Measurements from ENCODE around the gene ARHGAP21. TPM values are rescaled to one million over a fixed set of nuclear protein-coding genes. Genes with fewer than 3 reads are reported as not detected.
"Not testable (repeated sequence)": the region's sequence is repeated elsewhere in the genome, so short reads cannot be mapped to it uniquely, and the experiment has no call there.

ARHGAP21 gene
- polyA plus RNA-seq, result 61.1 to 78.5 TPM (median 76.0 TPM) in 3 replicates
- polyA plus RNA-seq (2011; ENCODE audit: low read depth), result 59.0 TPM
- 52.8 and 93.6 TPM in 2 replicates for polyA plus RNA-seq (2011; cell fraction: cytosol; rRNA removed)
- polyA plus RNA-seq (2011; cell fraction: nucleus; rRNA removed), result 93.4 and 98.3 TPM in 2 replicates
- 30.7 and 46.7 TPM in 2 replicates for polyA plus RNA-seq (2012; ENCODE audit: low replicate concordance)
- 56.9 to 165 TPM (median 88.6 TPM) in 3 replicates for polyA minus RNA-seq
- 60.8 TPM for polyA minus RNA-seq (2011; cell fraction: cytosol; rRNA and poly(A)+ RNA removed)
- 87.8 and 145 TPM in 2 replicates for polyA minus RNA-seq (2011; cell fraction: nucleus; rRNA and poly(A)+ RNA removed)

GRCh38 chr10:24723788-24724380 is at the start of gene ARHGAP21:
Gene ARHGAP21, minus strand, starts transcription at chr10:24723887. Its CDS starts 1,988 bp downstream, at chr10:24721899.
- H3K9me1 ChIP-seq (ENCODE audit: control insufficient read depth, extremely low read depth, insufficient read depth, low read length), result no peaks in the 10 kb centered on the region
- no peaks in the 10 kb centered on the region for H3K27me3 ChIP-seq (ENCODE audit: control insufficient read depth, extremely low read depth, insufficient read depth, low read length)
- no peak for TF ChIP-seq EZH2 (IDR thresholded peaks at IDR 0.05; ENCODE audit: low read length)
- TF ChIP-seq, protein P1, sequence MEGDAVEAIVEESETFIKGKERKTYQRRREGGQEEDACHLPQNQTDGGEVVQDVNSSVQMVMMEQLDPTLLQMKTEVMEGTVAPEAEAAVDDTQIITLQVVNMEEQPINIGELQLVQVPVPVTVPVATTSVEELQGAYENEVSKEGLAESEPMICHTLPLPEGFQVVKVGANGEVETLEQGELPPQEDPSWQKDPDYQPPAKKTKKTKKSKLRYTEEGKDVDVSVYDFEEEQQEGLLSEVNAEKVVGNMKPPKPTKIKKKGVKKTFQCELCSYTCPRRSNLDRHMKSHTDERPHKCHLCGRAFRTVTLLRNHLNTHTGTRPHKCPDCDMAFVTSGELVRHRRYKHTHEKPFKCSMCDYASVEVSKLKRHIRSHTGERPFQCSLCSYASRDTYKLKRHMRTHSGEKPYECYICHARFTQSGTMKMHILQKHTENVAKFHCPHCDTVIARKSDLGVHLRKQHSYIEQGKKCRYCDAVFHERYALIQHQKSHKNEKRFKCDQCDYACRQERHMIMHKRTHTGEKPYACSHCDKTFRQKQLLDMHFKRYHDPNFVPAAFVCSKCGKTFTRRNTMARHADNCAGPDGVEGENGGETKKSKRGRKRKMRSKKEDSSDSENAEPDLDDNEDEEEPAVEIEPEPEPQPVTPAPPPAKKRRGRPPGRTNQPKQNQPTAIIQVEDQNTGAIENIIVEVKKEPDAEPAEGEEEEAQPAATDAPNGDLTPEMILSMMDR (optimal IDR thresholded peaks at IDR 0.05 in 1 of 3, IDR thresholded peaks at IDR 0.05 in 1 of 3, conservative IDR thresholded peaks at IDR 0.05 in 1 of 3; ENCODE audit: extremely low read depth in 1 of 3, insufficient read depth in 2 of 3, low read length in 3 of 3), result no peak
- no peak for FAIRE-seq
- peak within 1 kb of the TSS; percentile 78 for H3K4me2 ChIP-seq (ENCODE audit: control insufficient read depth, extremely low read depth, insufficient read depth, low read depth, low read length)
- H3K9ac ChIP-seq (ENCODE audit: control insufficient read depth, extremely low read depth, insufficient read depth, low read length), result peak within 1 kb of the TSS; percentile 80
- peak within 1 kb of the TSS; percentile 79 for H3K27ac ChIP-seq (ENCODE audit: control insufficient read depth, insufficient read depth, low read length)
- peaks cover 4 to 11% of the 10 kb centered on the region in 2 experiments for H3K36me3 ChIP-seq (ENCODE audit: control insufficient read depth in 2 of 2, extremely low read depth in 1 of 2, insufficient read depth in 2 of 2, low read length in 2 of 2)
- peak within 1 kb of the TSS; percentile 70 to 87 (median 76) for H3K4me3 ChIP-seq (ENCODE audit: control insufficient read depth in 2 of 3, extremely low read depth in 1 of 3, insufficient read depth in 2 of 3, low read depth in 1 of 3, low read length in 3 of 3)
- H2AFZ ChIP-seq (ENCODE audit: control insufficient read depth, low read length), result peak within 1 kb of the TSS; percentile 86
- H4K20me1 ChIP-seq (ENCODE audit: control insufficient read depth, extremely low read depth, insufficient read depth, low read length), result no peaks in the 10 kb centered on the region
- H3K4me1 ChIP-seq (ENCODE audit: control insufficient read depth, extremely low read depth, insufficient read depth, low read length), result peaks cover 28% of the 10 kb centered on the region
- peaks cover 42% of the 10 kb centered on the region for H3K79me2 ChIP-seq (ENCODE audit: control insufficient read depth, insufficient read depth, low read length)
- no peak for DNase-seq (ENCODE audit: low read depth, low spot score)
- dilution Hi-C loops (cut with MboI; ENCODE audit: extremely low pct_ligation_motif_present, low sequenced_read_pairs), result no loop called here
- no peaks in the 10 kb centered on the region for H3K9me3 ChIP-seq (ENCODE audit: control insufficient read depth, low read depth, low read length)

DNA sequence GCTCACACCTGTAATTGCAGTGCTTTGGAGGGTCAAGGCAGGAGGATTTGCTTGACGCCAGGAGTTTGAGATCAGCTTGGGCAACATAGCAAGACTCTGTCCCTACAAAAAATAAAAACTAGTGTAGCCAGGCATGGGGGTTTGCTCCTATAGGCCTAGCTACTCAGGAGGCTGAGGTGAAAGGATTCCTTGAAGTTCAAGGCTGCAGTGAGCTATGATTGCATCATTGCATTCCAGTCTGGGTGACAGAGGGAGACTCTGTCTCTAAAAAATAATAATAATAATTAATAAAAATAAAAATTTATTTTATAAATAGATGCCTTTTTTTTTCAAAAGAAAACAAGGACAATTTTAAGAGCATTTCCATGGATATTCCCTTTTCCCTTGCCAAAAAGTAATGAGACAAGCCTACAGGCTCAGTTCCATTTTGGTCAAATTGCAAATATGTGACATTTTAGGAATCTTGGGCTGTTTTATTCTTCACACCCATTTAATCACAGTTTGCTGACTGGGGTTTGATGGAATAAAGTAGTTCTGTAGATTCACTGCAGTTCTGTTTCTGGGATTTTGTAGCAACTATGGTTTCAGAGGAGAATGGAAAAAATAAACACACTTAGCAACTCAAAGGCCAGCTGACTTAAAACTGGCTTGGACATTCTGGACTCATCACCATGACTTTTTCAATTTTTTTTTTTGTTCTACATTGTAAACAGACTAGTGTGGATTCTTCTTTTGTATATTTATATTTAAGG is 48.4 kb upstream of the ARHGAP21 start:
- no peak for DNase-seq (ENCODE audit: low read depth, low spot score)
- Histone ChIP-seq H3K9me3 (ENCODE audit: control insufficient read depth, low read depth, low read length) (no peaks in the 10 kb centered on the region), H3K9ac (ENCODE audit: control insufficient read depth, extremely low read depth, insufficient read depth, low read length) (no peak overlapping the region), H3K4me3 (ENCODE audit: control insufficient read depth in 2 of 3, extremely low read depth in 1 of 3, insufficient read depth in 2 of 3, low read depth in 1 of 3, low read length in 3 of 3) (no peak overlapping the region), H4K20me1 (ENCODE audit: control insufficient read depth, extremely low read depth, insufficient read depth, low read length) (no peaks in the 10 kb centered on the region), H3K79me2 (ENCODE audit: control insufficient read depth, insufficient read depth, low read length) (no peaks in the 10 kb centered on the region), H3K4me1 (ENCODE audit: control insufficient read depth, extremely low read depth, insufficient read depth, low read length) (no peaks in the 10 kb centered on the region), H2AFZ (ENCODE audit: control insufficient read depth, low read length) (no peak overlapping the region), H3K27me3 (ENCODE audit: control insufficient read depth, extremely low read depth, insufficient read depth, low read length) (no peaks in the 10 kb centered on the region), H3K36me3 (ENCODE audit: control insufficient read depth in 2 of 2, extremely low read depth in 1 of 2, insufficient read depth in 2 of 2, low read length in 2 of 2) (no peaks in the 10 kb centered on the region), H3K9me1 (ENCODE audit: control insufficient read depth, extremely low read depth, insufficient read depth, low read length) (no peaks in the 10 kb centered on the region), H3K27ac (ENCODE audit: control insufficient read depth, insufficient read depth, low read length) (no peak overlapping the region), H3K4me2 (ENCODE audit: control insufficient read depth, extremely low read depth, insufficient read depth, low read depth, low read length) (no peak overlapping the region)
- no peak for FAIRE-seq
- dilution Hi-C loops (cut with MboI; ENCODE audit: extremely low pct_ligation_motif_present, low sequenced_read_pairs), result no loop called here
- TF ChIP-seq, protein P1 (optimal IDR thresholded peaks at IDR 0.05 in 1 of 3, IDR thresholded peaks at IDR 0.05 in 1 of 3, conservative IDR thresholded peaks at IDR 0.05 in 1 of 3; ENCODE audit: extremely low read depth in 1 of 3, insufficient read depth in 2 of 3, low read length in 3 of 3), result no peak
- TF ChIP-seq EZH2 (IDR thresholded peaks at IDR 0.05; ENCODE audit: low read length), result no peak

GRCh38 chr10:24764991-24765390 is 41.3 kb upstream of the ARHGAP21 start:
- dilution Hi-C loops (cut with MboI; ENCODE audit: extremely low pct_ligation_motif_present, low sequenced_read_pairs); H3K27me3 ChIP-seq (ENCODE audit: control insufficient read depth, extremely low read depth, insufficient read depth, low read length); DNase-seq (ENCODE audit: low read depth, low spot score); H3K9me3 ChIP-seq (ENCODE audit: control insufficient read depth, low read depth, low read length); H3K27ac ChIP-seq (ENCODE audit: control insufficient read depth, insufficient read depth, low read length); H3K9me1 ChIP-seq (ENCODE audit: control insufficient read depth, extremely low read depth, insufficient read depth, low read length); H3K4me2 ChIP-seq (ENCODE audit: control insufficient read depth, extremely low read depth, insufficient read depth, low read depth, low read length); H2AFZ ChIP-seq (ENCODE audit: control insufficient read depth, low read length); H3K79me2 ChIP-seq (ENCODE audit: control insufficient read depth, insufficient read depth, low read length); H3K4me1 ChIP-seq (ENCODE audit: control insufficient read depth, extremely low read depth, insufficient read depth, low read length); H4K20me1 ChIP-seq (ENCODE audit: control insufficient read depth, extremely low read depth, insufficient read depth, low read length); FAIRE-seq; H3K36me3 ChIP-seq (ENCODE audit: control insufficient read depth in 2 of 2, extremely low read depth in 1 of 2, insufficient read depth in 2 of 2, low read length in 2 of 2); H3K9ac ChIP-seq (ENCODE audit: control insufficient read depth, extremely low read depth, insufficient read depth, low read length); H3K4me3 ChIP-seq (ENCODE audit: control insufficient read depth in 2 of 3, extremely low read depth in 1 of 3, insufficient read depth in 2 of 3, low read depth in 1 of 3, low read length in 3 of 3): not testable (repeated sequence)
